ENCODE results near the gene RBPMS2.
"Not testable (repeated sequence)": the region's sequence is repeated elsewhere in the genome, so short reads cannot be mapped to it uniquely, and the experiment has no call there.

The RBPMS2 gene

DNA sequence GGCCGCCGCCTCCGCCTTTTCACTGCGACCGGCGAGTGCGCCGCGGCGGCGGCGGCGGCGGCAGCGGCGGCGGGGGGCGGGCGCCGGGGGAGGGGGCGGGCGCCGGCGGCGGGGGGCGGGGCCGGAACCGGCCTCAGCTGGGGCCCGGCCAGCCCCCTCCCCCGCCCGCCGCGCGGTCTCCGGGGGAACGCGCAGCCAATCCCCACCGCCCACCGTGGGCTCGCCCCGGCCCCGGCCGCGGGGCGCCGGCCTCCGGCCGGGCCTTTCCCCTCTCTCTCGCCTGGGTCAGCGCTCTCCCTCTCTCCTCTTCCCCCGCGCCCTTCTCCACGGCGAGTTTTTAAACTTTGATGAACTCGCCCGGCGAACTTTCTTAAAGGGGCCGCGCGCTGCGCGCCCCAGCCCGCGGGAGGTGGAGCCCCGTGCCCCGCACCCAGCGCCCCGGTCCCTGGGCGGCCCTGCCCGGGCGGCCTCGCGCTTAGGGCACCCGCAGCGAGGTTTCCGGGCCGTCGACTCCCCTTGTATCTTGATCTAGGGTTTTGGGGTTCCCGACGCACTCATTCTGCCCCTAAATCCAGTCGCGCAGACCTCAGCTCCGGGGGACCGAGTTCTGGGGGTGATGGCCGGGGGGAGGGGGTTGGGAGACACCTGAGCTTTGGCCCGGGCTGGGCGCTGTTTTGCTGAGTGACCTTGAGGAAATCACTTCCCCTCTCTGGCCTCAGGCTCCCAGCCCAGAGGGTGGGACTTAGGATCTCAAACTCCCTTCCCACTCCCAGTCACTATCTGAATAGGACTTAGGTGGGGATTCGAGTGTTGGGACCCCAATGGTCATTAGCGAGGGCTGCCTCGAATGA, at the start of gene RBPMS2:
Gene RBPMS2, minus strand, starts transcription at position 39 of the 851 bp plus-strand sequence. CDS start 270 bp downstream, outside the sequence.
- DNase-seq (ENCODE audit: low spot score), result no peak

DNA sequence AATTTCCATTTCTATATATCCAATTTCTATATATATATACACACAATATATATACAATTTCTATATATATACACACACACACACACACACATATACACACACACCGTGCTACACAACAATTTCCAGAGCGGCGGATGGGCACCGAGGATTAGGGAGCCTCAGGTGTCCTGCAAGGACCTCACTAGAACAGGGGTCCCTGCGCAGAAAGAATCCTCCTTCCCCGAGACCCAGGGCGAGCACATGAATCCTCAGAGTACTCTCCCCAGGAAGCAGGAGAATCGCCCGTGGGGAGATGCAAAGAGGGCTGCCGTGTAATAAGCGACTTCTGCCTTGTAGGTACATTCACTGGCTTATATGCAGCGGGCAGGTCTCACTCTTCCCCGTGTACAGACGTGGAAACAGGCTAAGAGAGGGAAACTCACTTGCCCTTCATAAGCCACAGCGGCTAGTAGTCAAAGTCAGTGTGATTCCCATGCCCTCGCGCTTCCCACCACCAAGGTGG, 49.6 kb upstream of the RBPMS2 start:
- no peak for DNase-seq (ENCODE audit: low spot score)

GRCh38 chr15:64816452-64816851, 41.1 kb upstream of the RBPMS2 start:
- DNase-seq (ENCODE audit: low spot score), result no peak

DNA sequence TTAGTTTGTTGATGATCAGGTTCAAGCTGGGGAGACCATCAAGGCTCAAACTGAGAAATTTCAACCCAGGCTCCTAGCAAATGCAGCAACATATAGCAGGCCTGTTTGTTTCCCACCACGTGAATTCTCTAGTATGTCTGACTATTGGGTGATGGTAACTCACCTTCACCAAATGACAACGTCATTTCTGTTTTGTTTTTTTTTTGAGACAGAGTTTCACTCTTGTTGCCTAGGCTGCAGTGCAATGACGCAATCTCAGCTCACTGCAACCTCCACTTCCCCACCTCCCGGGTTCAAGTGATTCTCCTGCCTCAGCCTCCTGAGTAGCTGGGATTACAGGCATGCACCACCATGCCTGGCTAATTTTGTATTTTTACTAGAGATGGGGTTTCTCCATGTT, 39.6 kb upstream of the RBPMS2 start:
- DNase-seq (ENCODE audit: low spot score), result not testable (repeated sequence)

GRCh38 chr15:64814283-64814682, 38.9 kb upstream of the RBPMS2 start:
- DNase-seq (ENCODE audit: low spot score), result not testable (repeated sequence)

DNA sequence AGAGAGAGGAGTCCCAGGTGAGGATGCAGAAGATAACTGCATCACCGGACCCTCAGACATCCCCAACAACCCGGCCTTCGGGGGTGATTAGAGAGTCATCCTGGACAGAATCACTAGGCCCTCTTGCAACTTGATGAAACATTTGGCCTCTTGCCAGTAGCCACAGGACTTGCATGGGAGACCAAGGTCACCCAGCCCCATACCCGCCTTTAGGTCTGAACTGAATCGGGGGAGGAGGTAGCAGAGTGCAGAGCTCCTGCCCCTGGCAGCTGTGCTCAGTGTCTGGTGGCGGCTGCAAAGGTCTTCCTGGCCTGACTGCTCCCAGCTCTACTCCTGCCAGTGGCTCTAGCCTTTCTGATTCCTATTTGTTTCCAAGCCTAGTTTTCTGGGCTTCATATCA, 37.7 kb upstream of the RBPMS2 start:
- no peak for DNase-seq (ENCODE audit: low spot score)

- DNase-seq (ENCODE audit: low spot score), result no peak
These were observed 35.3 kb upstream of the RBPMS2 start for GRCh38 chr15:64810497-64811326.

GRCh38 chr15:64809649-64810496, 34.5 kb upstream of the RBPMS2 start:
- DNase-seq (ENCODE audit: low spot score), result peak; percentile 73

GRCh38 chr15:64808785-64809453, 33.5 kb upstream of the RBPMS2 start:
- no peak for DNase-seq (ENCODE audit: low spot score)

- no peak for DNase-seq (ENCODE audit: low spot score)
These were observed 32.4 kb upstream of the RBPMS2 start for GRCh38 chr15:64807751-64808222.

GRCh38 chr15:64807051-64807749, 31.8 kb upstream of the RBPMS2 start:
- DNase-seq (ENCODE audit: low spot score), result no peak

DNA sequence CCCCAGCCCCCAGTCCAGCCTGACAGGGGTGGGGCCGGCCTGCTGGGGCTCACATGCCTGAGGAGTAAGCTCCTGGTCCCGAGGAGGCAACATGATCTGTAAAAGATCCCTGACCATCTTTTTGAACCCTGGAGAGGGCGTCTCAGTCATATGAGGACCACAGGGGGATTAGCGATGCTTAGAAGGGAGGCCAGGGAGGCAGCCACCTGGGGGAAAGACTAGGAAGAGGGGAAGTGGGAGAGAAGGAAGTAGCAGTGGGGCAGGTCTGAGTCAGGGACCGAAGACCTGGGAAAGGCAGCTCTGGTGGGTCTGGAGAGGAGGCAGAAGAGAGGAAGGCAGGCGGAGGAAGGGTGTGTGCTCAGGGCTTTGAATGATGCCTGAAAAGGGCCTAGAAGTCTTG, 31.1 kb upstream of the RBPMS2 start:
- DNase-seq (ENCODE audit: low spot score), result no peak

DNA sequence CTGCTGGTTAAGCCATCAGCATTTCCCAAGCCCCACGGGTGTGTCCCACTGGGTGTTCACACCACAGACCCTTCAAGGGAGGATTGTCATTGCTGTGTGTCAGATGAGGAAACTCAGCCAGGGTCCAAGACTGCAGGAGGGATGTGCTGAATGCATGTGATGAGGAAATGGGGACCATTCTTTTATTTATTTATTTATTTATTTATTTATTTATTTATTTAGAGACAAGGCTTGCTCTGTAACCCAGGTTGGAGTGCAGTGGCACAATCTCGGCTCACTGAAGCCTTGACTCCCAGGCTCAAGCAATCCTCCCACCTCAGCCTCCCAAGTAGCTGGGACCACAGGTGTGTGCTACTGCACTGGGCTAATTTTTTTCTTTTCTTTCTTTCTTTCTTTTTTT, 29.2 kb upstream of the RBPMS2 start:
- DNase-seq (ENCODE audit: low spot score), result no peak

GRCh38 chr15:64803526-64803925, 28.1 kb upstream of the RBPMS2 start:
- DNase-seq (ENCODE audit: low spot score), result no peak

DNA sequence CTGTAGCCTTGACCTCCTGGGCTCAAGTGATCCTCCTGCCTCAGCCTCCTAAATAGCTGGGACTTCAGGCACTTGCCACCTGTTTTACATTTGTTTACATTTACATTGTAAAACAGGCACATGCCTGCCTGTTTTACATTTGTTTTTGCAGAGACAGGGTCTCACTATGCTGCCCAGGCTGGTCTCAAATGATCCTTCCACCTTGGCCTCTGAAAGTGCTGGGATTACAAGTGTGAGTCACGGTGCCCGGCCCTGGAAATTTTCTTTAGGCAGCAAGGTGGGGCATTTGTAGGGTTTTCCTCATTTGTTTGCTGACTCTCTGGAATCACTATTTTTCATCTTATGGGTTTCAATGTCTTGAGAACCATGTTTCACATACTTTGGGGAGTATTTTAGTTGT, 25.1 kb upstream of the RBPMS2 start:
- DNase-seq (ENCODE audit: low spot score), result no peak

DNA sequence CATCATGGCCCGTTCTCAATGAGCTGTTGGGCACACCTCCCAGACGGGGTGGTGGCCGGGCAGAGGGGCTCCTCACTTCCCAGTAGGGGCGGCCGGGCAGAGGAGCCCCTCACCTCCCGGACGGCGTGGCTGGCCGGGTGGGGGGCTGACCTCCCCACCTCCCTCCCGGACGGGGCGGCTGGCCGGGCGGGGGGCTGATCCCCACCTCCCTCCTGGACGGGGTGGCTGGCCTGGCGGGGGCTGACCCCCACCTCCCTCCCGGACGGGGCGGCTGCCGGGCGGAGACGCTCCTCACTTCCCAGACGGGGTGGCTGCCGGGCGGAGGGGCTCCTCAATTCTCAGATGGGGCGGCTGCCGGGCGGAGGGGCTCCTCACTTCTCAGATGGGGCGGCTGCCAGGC, 23.5 kb upstream of the RBPMS2 start:
- DNase-seq (ENCODE audit: low spot score), result not testable (repeated sequence)

DNA sequence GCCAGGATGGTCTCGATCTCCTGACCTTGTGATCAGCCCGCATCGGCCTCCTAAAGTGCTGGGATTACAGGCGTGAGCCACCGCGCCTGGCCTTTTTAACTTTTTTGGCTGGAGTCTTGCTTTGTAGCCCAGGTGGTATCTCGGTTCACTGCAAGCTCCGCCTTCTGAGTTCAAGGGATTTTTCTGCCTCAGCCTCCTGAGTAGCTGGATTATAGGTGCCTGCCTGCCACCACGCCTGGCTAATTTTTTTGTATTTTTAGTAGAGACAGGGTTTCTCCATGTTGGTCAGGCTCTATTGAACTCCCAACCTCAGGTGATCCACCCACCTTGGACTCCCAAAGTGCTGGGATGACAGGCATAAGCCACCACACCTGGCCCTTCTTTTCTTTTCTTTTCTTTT, 20.5 kb upstream of the RBPMS2 start:
- DNase-seq (ENCODE audit: low spot score), result not testable (repeated sequence)

DNA sequence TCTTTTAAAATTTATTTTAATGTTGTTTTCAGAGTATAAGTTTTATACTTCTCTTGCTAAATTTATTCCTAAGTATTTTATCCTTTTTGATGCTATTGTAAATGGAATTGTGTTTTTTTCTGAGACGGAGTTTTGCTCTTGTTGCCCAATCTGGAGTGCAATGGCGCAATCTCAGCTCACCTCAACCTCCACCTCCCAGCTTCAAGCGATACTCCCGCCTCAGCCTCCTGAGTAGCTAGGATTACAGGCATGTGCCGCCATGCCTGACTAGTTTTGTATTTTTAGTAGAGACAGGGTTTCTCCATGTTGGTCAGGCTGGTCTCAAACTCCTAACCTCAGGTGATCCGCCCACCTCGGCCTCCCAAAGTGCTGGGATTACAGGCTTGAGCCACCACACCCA, 19.9 kb upstream of the RBPMS2 start:
- not testable (repeated sequence) for DNase-seq (ENCODE audit: low spot score)

- DNase-seq (ENCODE audit: low spot score), result no peak
These were observed 16.9 kb upstream of the RBPMS2 start for GRCh38 chr15:64792282-64792681.

GRCh38 chr15:64791401-64791800, 16.0 kb upstream of the RBPMS2 start:
- DNase-seq (ENCODE audit: low spot score), result no peak

- DNase-seq (ENCODE audit: low spot score), result no peak
These were observed 8.4 kb upstream of the RBPMS2 start for GRCh38 chr15:64783796-64784195.

All from pons (tissue), 1 donor.